Stimulated activated CD4-positive, alpha-beta T cell treated with anti-CD3 and anti-CD28 coated beads, Interleukin-12 subunit alpha, Interleukin-12 subunit beta, amount 100 ng/mL, for 4 hours (primary cell): ENCODE data around the gene SOWAHC.
"Not testable (repeated sequence)": the region's sequence is repeated elsewhere in the genome, so short reads cannot be mapped to it uniquely, and the experiment has no call there.

Source experiments
- DNase-seq: peaks from one replicate; pipeline ENCODE4 v3.0.0-alpha.2; 2020

SOWAHC gene

DNA sequence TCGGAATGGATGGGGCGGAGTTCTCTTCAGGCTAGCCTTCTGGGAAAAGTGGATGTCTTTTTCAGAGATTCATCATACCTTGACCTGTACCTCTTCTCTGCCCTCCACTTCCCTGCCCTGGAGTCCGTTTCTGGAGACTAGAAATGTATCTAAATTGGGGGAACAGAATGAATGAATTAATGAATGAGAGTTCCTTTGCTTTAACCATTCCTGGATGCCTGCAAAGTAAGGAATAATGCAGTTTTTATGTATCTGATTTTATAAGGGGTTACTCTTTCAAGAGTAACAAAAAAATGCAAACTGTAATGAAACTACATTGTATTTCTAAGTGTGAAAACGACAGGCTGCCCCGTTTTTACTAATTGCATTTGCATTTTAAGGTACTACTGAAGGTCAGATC, 2.0 kb downstream of the SOWAHC start:
- DNase-seq: no peak

DNA sequence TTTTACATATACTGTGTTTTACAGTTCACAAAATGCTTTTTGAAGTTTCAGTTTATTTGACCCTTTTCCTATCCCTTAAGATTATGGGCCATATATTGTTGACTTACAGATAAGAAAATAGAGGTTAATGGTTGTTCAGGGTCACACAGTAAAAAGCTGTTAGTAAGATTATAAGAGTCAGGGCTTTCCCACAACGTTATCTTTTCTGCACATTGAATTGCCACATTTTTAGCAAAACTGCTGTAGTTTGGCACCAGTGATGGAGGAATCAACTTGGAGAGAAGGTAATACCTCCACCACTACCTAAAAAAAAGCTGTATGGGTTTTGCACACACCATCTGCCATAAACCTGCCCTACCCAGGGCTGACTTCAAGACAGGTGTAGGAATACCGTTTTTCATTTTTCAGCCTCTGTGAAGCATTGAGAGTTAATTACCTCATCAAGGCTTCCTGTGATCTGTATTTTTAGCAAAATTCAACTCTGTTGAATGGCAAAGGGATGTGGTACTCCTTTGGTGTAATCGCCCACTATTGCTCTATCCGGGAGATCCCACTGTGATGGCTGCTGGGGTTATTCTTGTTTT, 5.0 kb downstream of the SOWAHC start:
- no peak for DNase-seq

GRCh38 chr2:109623297-109623696, 9.1 kb downstream of the SOWAHC start:
- no peak for DNase-seq

GRCh38 chr2:109623923-109624322, 9.8 kb downstream of the SOWAHC start:
- no peak for DNase-seq

DNA sequence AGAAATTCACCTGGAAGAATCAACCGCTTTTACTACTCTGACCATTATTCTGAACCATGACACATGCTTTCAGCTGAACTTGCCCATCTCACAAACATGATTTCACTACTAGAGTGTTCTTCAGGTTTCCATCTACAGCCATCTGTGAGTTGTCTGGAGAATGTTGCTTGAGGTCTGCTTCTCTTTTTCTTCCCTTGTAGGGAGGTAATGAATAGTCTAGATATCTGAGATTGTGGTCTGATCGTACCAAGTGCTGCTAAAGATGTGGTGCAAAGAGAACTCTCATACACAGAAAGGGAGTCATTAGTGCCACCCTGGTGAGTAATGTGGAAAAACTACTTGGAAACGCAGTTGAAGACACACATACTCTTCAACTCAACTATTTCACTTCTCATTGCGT, 10.2 kb downstream of the SOWAHC start:
- DNase-seq: no peak

- not testable (repeated sequence) for DNase-seq
These were observed 14.2 kb downstream of the SOWAHC start for GRCh38 chr2:109628321-109628720.

DNA sequence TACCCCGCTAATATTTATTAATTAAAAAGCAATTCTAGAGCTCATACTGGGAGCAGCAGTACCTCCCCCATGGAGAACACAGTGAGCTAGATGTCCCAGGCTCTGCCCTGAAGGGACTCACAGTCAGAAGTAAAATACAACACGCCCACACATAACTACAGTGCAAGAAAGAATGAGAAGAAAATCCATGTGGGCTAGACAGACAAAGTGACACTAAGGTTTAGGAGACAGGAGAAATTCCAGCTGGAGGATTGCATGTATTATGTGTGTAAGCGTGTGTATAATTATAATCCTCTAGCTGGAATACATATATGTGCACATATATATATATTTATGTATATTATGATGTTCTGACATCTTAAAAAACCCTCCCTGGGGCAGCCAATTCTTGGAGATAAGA, 15.7 kb downstream of the SOWAHC start:
- no peak for DNase-seq

- DNase-seq: no peak
These were observed 16.6 kb downstream of the SOWAHC start for GRCh38 chr2:109630441-109631430.

GRCh38 chr2:109631741-109632140, 17.6 kb downstream of the SOWAHC start:
- DNase-seq: no peak

DNA sequence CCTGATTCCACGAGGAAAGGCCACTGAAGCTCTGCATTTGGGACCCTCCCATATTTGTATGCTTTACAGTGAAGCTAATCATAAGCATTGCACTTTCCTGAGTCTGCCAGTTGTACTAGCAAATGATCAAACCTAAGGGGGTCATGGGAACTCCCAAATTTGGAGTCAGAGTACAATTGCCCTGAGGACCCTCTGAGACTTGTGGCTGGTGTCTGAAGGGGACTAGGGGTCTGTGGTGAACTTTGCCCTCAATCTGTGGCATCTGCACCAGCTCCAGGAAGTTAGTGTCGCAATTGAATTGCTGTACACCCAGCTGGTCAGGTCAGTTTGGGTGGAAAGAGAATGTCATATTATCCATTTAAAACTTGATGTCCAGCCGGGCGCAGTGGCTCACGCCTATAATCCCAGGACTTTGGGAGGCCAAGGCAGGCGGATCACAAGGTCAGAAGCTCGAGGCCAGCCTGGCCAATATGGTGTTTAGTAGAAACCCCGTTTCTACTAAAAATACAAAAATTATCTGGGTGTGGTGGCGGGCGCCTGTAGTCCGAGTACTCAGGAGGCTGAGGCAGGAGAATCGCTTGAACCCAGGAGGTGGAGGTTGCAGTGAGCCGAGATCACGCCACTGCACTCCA, 18.1 kb downstream of the SOWAHC start:
- DNase-seq: no peak

- DNase-seq: no peak
These were observed 19.3 kb downstream of the SOWAHC start for GRCh38 chr2:109633284-109633961.

DNA sequence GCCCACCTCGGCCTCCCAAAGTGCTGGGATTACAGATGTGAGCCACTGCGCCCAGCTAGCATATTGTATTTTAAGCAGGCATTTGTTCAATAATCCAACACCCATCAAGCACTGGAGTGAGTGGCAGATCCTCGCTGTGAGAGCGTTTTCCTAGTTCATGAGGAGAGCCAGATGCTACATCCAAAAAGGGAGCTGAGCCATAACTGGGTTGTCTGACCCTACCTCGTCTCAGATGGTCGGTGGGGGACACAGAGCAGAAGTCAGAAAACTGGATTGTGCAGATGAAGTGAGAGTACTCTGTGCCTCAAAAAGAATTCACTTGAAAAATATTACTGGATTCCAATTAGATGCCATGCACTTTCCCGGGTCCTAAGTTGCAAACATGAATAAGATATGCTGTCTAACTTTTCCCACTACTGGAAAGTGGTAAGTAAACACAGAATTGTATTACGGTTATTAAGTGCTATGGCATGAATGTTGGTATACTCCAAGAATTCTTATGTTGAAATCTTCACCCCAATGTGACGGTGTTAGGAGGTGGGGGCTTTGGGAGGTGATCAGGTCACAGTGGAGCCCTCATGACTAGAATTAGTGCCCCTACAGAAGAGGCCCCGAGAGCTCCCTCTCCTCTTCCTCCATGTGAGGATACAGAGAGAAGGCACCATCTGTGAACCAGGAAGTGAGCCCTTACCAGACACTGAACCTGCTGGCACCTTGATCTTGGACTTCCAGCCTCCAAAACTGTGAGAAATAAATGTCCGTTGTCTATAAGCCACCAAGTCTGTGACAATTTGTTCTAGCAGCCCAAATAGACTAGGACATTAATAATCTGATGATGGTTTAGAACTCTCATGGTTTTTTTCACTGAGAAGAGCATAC, 21.5 kb downstream of the SOWAHC start:
- DNase-seq: no peak

DNA sequence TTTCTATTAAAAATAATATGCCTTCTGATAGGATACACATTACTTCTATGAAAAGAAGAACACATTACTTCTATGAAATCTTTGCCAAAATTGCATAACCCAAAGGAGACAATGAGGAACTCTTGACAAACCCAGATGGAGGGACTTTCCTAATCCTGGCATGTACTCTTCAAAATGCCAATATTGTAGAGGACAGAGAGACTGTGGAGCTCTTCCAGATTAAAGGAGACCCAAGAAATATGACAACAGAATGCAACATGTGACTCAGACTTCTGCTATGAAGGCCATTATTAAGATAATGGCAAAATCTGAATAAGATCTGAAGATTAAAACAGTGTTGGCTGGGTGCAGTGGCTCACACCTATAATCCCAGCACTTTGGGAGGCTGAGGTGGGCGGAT, 22.2 kb downstream of the SOWAHC start:
- DNase-seq: no peak

- DNase-seq: no peak
These were observed 23.8 kb downstream of the SOWAHC start for GRCh38 chr2:109637749-109638570.

DNA sequence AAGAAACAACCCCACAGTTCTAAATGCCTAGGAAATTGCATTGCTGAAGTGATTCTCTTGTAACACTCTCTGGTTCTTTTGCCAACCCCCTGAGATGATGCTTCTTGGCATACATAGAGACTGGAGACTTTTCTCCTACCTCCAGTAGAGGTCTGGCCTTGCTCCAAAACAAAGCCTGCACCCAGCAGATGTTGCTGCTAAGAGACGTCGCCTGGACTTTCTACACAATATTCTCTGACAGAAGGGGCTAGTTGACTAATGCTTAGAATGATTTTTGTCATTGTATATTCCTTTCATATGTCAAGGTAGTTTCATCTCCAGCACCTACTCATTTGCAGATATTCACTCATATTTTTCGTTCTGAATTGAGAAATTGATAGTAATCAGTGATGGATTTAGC, 24.6 kb downstream of the SOWAHC start:
- no peak for DNase-seq

- not testable (repeated sequence) for DNase-seq
These were observed 25.8 kb downstream of the SOWAHC start for GRCh38 chr2:109640000-109640399.

DNA sequence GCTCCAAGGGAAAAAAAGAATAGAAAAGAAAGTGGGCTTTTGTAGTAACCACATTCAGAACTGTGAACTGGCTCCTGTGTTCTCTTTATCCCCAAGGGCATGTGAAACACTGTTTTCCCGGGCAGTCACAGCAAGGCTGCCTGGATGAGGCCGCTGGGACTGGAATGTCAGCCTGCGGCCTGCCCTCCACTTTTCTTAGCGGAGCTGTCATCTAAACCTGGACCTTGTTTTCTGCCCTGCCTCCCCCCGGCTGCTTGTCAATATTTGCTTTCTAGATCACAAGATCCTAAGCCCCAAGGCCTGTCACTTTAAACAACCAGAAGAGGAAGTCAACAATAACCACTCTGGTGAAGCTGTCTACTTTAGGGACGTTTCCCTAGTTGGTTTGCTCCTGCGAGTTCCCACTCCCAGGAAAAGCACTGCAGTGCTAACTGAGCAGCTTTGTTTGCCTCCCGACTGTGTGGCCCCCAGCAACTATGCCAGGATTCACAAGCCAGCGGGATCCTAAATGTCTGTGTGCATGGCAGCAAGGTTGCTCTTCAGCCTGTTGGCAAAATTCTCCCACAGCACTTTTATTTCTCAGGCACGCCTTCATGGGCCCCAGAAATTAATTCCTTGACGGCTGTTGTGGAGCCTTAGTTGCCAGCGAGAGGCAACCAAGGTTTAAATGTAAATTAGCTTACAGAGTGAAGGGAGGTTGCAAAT, 30.6 kb downstream of the SOWAHC start:
- no peak for DNase-seq

GRCh38 chr2:109645412-109646184, 31.4 kb downstream of the SOWAHC start:
- DNase-seq: no peak

GRCh38 chr2:109646961-109647360, 32.8 kb downstream of the SOWAHC start:
- no peak for DNase-seq

GRCh38 chr2:109647636-109648035, 33.5 kb downstream of the SOWAHC start:
- DNase-seq: no peak
